GM19397 (cell line): Measurements from ENCODE around the gene ARHGAP26.

Experiments used
- ATAC-seq: cut with Tn5 transposase; IDR thresholded peaks from one replicate; pipeline ENCODE4 v1.9.1; 2021; ENCODE audit warnings: mild to moderate bottlenecking, moderate library complexity; ENCODE audit not compliant: unreplicated experiment

ARHGAP26 gene

GRCh38 chr5:142826741-142827492 lies 56.7 kb downstream of the ARHGAP26 start:
- ATAC-seq = no peak

GRCh38 chr5:142827934-142828576 lies 57.9 kb downstream of the ARHGAP26 start:
- ATAC-seq = no peak

- ATAC-seq = no peak
These were observed 58.8 kb downstream of the ARHGAP26 start for GRCh38 chr5:142828797-142829535.

- ATAC-seq = no peak
These were observed 59.6 kb downstream of the ARHGAP26 start for GRCh38 chr5:142829801-142830220.

GRCh38 chr5:142830241-142831008 lies 60.2 kb downstream of the ARHGAP26 start:
- ATAC-seq = no peak

GRCh38 chr5:142831009-142831383 lies 60.8 kb downstream of the ARHGAP26 start:
- no peak for ATAC-seq

GRCh38 chr5:142832263-142832662 lies 62.1 kb downstream of the ARHGAP26 start:
- ATAC-seq = no peak

- ATAC-seq = no peak
These were observed 63.6 kb downstream of the ARHGAP26 start for GRCh38 chr5:142833517-142834449.

GRCh38 chr5:142834504-142834903 lies 64.3 kb downstream of the ARHGAP26 start:
- no peak for ATAC-seq

- ATAC-seq = no peak
These were observed 65.4 kb downstream of the ARHGAP26 start for GRCh38 chr5:142835540-142835939.

GRCh38 chr5:142836048-142836447 lies 65.9 kb downstream of the ARHGAP26 start:
- ATAC-seq = no peak

GRCh38 chr5:142837081-142837725 lies 67.0 kb downstream of the ARHGAP26 start:
- no peak for ATAC-seq

GRCh38 chr5:142838845-142839244 lies 68.7 kb downstream of the ARHGAP26 start:
- no peak for ATAC-seq

- no peak for ATAC-seq
These were observed 69.7 kb downstream of the ARHGAP26 start for GRCh38 chr5:142839711-142840346.

GRCh38 chr5:142840575-142840974 lies 70.4 kb downstream of the ARHGAP26 start:
- ATAC-seq = no peak

GRCh38 chr5:142841511-142842265 lies 71.5 kb downstream of the ARHGAP26 start:
- no peak for ATAC-seq

- ATAC-seq = no peak
These were observed 73.1 kb downstream of the ARHGAP26 start for GRCh38 chr5:142842994-142843905.
